ENCODE results near the gene FAM227A. TPM values are rescaled to one million over a fixed set of nuclear protein-coding genes. Genes with fewer than 3 reads are reported as not detected.

FAM227A gene
- total and polyA plus RNA-seq, 4 donors = 5.9 to 9.4 (median 7.6) TPM

- no peaks in the 10 kb centered on the region for H3K9me3 ChIP-seq (ENCODE audit: control insufficient read depth, insufficient read depth, low read length)
- WGBS (ENCODE audit: insufficient coverage) = 60% methylated on average over 1 of the region's 3 CpGs
- H3K36me3 ChIP-seq (ENCODE audit: control insufficient read depth, insufficient read depth, low read length) = no peaks in the 10 kb centered on the region
- H3K4me1 ChIP-seq (ENCODE audit: control insufficient read depth, insufficient read depth, low read length) = peaks cover 15% of the 10 kb centered on the region
- no peaks in the 10 kb centered on the region for H3K27me3 ChIP-seq (ENCODE audit: control insufficient read depth, insufficient read depth, low read length)
- H3K4me3 ChIP-seq (ENCODE audit: low read depth, low read length) = no peak overlapping the region
- no peak overlapping the region for H3K27ac ChIP-seq (ENCODE audit: low read depth, low read length)
- peak in 2 of 6 donors; percentile 15 to 73 for DNase-seq (ENCODE audit: low read depth in 4 of 6, low spot score in 6 of 6)
Observed at GRCh38 chr22:38566726-38567504, 89.3 kb downstream of the FAM227A start.

DNA sequence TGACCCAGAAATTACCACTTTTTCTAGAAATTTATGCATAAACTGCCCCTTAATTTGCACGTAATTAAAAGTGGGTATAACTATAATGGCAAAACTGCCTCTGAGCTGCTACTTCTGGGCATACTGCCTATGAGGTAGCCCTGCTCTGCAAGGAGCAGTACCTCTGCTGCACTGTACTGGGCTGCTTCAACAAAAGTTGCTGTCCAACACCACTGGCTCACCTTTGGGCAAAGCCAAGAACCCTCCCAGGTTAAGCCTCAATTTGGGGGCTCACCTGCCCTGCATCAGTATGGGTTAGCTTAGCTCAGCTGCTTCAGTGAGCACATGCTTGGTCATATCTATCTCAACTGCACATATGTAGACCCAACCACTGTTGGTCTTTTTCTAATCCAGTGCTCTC is 90.8 kb downstream of the FAM227A start:
- WGBS (ENCODE audit: insufficient coverage) = no CpG with 5 or more reads among the region's 1 CpG
- DNase-seq (ENCODE audit: low read depth in 4 of 6, low spot score in 6 of 6) = no peak

DNA sequence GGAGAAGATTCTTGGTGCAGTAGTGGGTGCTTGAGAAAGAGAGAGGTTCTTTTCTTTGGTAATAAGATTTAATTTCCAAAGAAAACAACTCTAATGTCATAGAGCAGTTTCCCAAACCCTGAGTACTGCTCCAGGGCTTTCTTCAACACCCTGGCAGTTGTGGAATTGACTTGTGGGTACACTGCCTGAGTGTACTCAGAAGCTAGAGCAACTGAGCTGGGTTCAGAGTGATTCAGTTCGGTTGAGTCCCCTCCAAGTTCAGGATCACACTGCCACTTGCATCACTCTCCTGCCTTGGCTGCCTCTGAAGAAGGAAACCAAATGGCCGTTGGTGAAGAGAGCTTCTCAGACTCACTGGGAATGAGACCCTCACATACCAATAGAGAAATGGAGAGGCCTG is 91.5 kb downstream of the FAM227A start:
- 86% methylated on average over 1 of the region's 2 CpGs for whole genome bisulfite sequencing (ENCODE audit: insufficient coverage)
- H3K27ac ChIP-seq (ENCODE audit: low read depth, low read length) = no peak overlapping the region

More for the DNA sequence above, 90.8 kb downstream of the FAM227A start:
- no peaks in the 10 kb centered on the region for H3K36me3 ChIP-seq (ENCODE audit: control insufficient read depth, insufficient read depth, low read length)
- H3K4me1 ChIP-seq (ENCODE audit: control insufficient read depth, insufficient read depth, low read length) = peaks cover 10% of the 10 kb centered on the region
- H3K27me3 ChIP-seq (ENCODE audit: control insufficient read depth, insufficient read depth, low read length) = no peaks in the 10 kb centered on the region
- no peak overlapping the region for H3K27ac ChIP-seq (ENCODE audit: low read depth, low read length)
- H3K4me3 ChIP-seq (ENCODE audit: low read depth, low read length) = no peak overlapping the region
- no peaks in the 10 kb centered on the region for H3K9me3 ChIP-seq (ENCODE audit: control insufficient read depth, insufficient read depth, low read length)

GRCh38 chr22:38554281-38554680 is 101.9 kb downstream of the FAM227A start:
- H3K27ac ChIP-seq (ENCODE audit: low read depth, low read length) = no peak overlapping the region
- H3K27me3 ChIP-seq (ENCODE audit: control insufficient read depth, insufficient read depth, low read length) = no peaks in the 10 kb centered on the region
- H3K4me3 ChIP-seq (ENCODE audit: low read depth, low read length) = no peak overlapping the region
- no peaks in the 10 kb centered on the region for H3K36me3 ChIP-seq (ENCODE audit: control insufficient read depth, insufficient read depth, low read length)
- H3K9me3 ChIP-seq (ENCODE audit: control insufficient read depth, insufficient read depth, low read length) = no peaks in the 10 kb centered on the region
- WGBS (ENCODE audit: insufficient coverage) = 50% methylated on average over 1 of the region's 3 CpGs
- no peak for DNase-seq (ENCODE audit: low read depth in 4 of 6, low spot score in 6 of 6)
- H3K4me1 ChIP-seq (ENCODE audit: control insufficient read depth, insufficient read depth, low read length) = no peaks in the 10 kb centered on the region

More for the DNA sequence above, 91.5 kb downstream of the FAM227A start:
- Histone ChIP-seq H3K9me3 (ENCODE audit: control insufficient read depth, insufficient read depth, low read length) (no peaks in the 10 kb centered on the region), H3K36me3 (ENCODE audit: control insufficient read depth, insufficient read depth, low read length) (no peaks in the 10 kb centered on the region), H3K27me3 (ENCODE audit: control insufficient read depth, insufficient read depth, low read length) (no peaks in the 10 kb centered on the region), H3K4me1 (ENCODE audit: control insufficient read depth, insufficient read depth, low read length) (peaks cover 5% of the 10 kb centered on the region), H3K4me3 (ENCODE audit: low read depth, low read length) (no peak overlapping the region)
- no peak for DNase-seq (ENCODE audit: low read depth in 4 of 6, low spot score in 6 of 6)

DNA sequence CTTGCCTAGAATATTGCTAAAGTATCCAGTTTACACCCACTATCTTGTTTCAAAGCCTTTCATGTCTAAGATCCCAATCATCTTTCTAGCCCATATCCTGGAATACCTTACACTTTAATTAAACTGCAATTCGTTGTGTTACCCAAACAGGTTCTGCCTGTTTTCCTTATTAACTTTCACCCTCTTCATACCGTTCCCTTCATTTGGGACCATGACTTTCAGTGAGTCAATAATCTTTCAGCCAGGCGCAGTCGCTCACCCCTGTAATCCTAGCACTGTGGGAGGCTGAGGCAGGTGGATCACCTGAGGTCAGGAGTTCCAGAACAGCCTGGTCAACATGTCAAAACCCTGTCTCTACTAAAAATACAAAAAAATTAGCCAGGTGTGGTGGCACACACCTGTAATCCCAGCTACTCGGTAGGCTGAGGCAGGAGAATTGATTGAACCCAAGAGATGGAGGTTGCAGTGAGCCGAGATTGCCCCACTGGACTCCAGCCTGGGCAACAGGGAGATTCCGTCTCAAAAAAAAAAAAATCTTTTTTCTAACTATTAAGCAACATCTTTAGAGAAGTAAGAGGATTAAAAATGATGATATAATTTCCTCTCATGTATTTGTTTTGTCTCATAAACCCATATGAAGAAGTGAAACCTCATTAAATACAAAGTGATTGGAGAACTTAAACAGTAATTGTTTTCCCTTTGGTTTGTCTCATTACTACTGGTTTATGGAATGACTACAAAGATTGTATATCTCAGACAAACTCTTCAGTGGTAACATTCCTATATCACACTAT is 106.9 kb downstream of the FAM227A start:
- Histone ChIP-seq H3K27me3 (ENCODE audit: control insufficient read depth, insufficient read depth, low read length) (no peaks in the 10 kb centered on the region), H3K27ac (ENCODE audit: low read depth, low read length) (no peak overlapping the region), H3K4me3 (ENCODE audit: low read depth, low read length) (no peak overlapping the region), H3K9me3 (ENCODE audit: control insufficient read depth, insufficient read depth, low read length) (no peaks in the 10 kb centered on the region), H3K4me1 (ENCODE audit: control insufficient read depth, insufficient read depth, low read length) (no peaks in the 10 kb centered on the region), H3K36me3 (ENCODE audit: control insufficient read depth, insufficient read depth, low read length) (no peaks in the 10 kb centered on the region)
- whole genome bisulfite sequencing (ENCODE audit: insufficient coverage) = 100% methylated on average over 1 of the region's 7 CpGs
- DNase-seq (ENCODE audit: low read depth in 4 of 6, low spot score in 6 of 6) = no peak

DNA sequence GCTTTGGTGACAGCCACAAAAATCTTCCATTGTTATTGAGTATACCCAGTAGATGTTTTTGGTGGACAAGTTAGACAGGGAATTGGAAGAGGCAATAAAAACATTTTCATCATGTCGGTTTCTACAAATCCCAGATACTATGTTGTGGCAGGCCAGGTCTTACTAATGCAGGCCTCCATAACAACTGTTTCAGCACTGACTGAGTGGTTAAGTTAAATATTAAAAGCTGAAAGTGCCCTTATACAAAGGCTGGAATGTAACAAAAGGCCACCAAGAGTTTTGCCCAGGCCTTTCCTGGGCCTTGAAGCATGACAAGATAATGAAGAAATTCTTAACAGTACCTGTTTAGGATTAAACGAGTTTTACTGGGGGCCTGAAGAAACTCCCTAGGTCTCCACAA is 115.5 kb downstream of the FAM227A start:
- H3K4me1 ChIP-seq (ENCODE audit: control insufficient read depth, insufficient read depth, low read length) = no peaks in the 10 kb centered on the region
- WGBS (ENCODE audit: insufficient coverage) = no CpG with 5 or more reads among the region's 2 CpGs
- no peak for DNase-seq (ENCODE audit: low read depth in 4 of 6, low spot score in 6 of 6)
- H3K36me3 ChIP-seq (ENCODE audit: control insufficient read depth, insufficient read depth, low read length) = no peaks in the 10 kb centered on the region
- no peak overlapping the region for H3K4me3 ChIP-seq (ENCODE audit: low read depth, low read length)
- H3K9me3 ChIP-seq (ENCODE audit: control insufficient read depth, insufficient read depth, low read length) = no peaks in the 10 kb centered on the region
- H3K27ac ChIP-seq (ENCODE audit: low read depth, low read length) = no peak overlapping the region
- no peaks in the 10 kb centered on the region for H3K27me3 ChIP-seq (ENCODE audit: control insufficient read depth, insufficient read depth, low read length)

DNA sequence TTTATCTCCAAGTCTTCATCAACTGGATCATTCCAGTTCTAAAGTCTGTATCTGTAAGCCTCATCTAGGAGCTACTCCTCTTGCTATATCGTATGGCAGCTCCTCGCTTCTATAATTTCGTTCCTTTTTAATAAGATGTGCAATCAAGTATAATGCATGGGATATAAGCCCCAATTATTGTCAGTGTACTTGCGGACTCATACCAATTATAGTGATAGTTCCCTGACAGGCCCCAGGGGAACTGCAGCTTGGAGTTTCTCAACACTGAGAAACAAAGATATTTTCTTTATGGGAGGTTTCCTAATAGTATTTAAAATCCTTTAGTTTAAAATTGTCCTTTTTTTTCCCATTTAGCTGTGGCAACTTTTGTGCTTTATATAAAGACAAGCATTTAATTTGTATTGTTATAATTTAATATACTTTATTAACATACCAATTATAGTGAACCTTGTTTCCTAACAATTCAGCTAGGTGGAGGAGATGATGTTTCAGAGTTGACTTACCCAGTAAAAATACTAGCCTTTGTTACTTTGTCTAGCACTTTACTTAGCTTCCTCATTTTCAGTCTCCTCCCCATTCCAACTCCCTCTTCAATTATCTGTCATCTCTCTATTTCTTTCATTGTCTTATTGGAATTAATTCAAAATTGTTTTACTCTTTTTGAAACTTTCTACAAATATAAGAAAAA is 124.8 kb downstream of the FAM227A start:
- no peaks in the 10 kb centered on the region for H3K9me3 ChIP-seq (ENCODE audit: control insufficient read depth, insufficient read depth, low read length)
- no peak overlapping the region for H3K27ac ChIP-seq (ENCODE audit: low read depth, low read length)
- no CpG with 5 or more reads among the region's 4 CpGs for WGBS (ENCODE audit: insufficient coverage)
- H3K27me3 ChIP-seq (ENCODE audit: control insufficient read depth, insufficient read depth, low read length) = no peaks in the 10 kb centered on the region
- H3K4me1 ChIP-seq (ENCODE audit: control insufficient read depth, insufficient read depth, low read length) = no peaks in the 10 kb centered on the region
- peak in 1 of 6 donors; percentile 43 for DNase-seq (ENCODE audit: low read depth in 4 of 6, low spot score in 6 of 6)
- H3K4me3 ChIP-seq (ENCODE audit: low read depth, low read length) = no peak overlapping the region
- no peaks in the 10 kb centered on the region for H3K36me3 ChIP-seq (ENCODE audit: control insufficient read depth, insufficient read depth, low read length)

Other genes with a start within 250 kb of the FAM227A start
- gene KCNJ4, start 201.2 kb downstream of the FAM227A start, total RNA-seq = 1 to 10 TPM in 1 of 2 donors, under 1 TPM in 1; 0.79 to 1.2 TPM
- gene KCNJ4, start 201.2 kb downstream of the FAM227A start, polyA plus RNA-seq (ENCODE audit: insufficient read length in 2 of 2) = 1 to 10 TPM; 1.1 to 1.2 TPM
- 10 to 100 TPM; 24.6 to 28.5 TPM for gene KDELR3, start 188.3 kb downstream of the FAM227A start, total RNA-seq
- 10 to 100 TPM in 1 of 2 donors, 1 to 10 TPM in 1; 3.8 to 11.4 TPM for gene KDELR3, start 188.3 kb downstream of the FAM227A start, polyA plus RNA-seq (ENCODE audit: insufficient read length in 2 of 2)
- 100 to 1,000 TPM; 564 to 606 TPM for gene DDX17, start 150.1 kb downstream of the FAM227A start, total RNA-seq
- gene DDX17, start 150.1 kb downstream of the FAM227A start, polyA plus RNA-seq (ENCODE audit: insufficient read length in 2 of 2) = 100 to 1,000 TPM; 546 to 591 TPM
- gene DMC1, start 86.2 kb downstream of the FAM227A start, total RNA-seq = 1 to 10 TPM; 3.8 to 3.9 TPM
- gene DMC1, start 86.2 kb downstream of the FAM227A start, polyA plus RNA-seq (ENCODE audit: insufficient read length in 2 of 2) = 1 to 10 TPM; 1.9 to 2.9 TPM
- gene CBY1, start 246 bp upstream of the FAM227A start, total RNA-seq = 10 to 100 TPM; 16.1 to 37.5 TPM
- 10 to 100 TPM; 38.1 to 53.0 TPM for gene CBY1, start 246 bp upstream of the FAM227A start, polyA plus RNA-seq (ENCODE audit: insufficient read length in 2 of 2)
- gene TOMM22, start 25.6 kb upstream of the FAM227A start, total RNA-seq = 10 to 100 TPM; 38.4 to 52.3 TPM
- 10 to 100 TPM; 78.7 to 86.1 TPM for gene TOMM22, start 25.6 kb upstream of the FAM227A start, polyA plus RNA-seq (ENCODE audit: insufficient read length in 2 of 2)
- 10 to 100 TPM; 36.4 to 51.0 TPM for gene JOSD1, start 44.6 kb upstream of the FAM227A start, total RNA-seq
- gene JOSD1, start 44.6 kb upstream of the FAM227A start, polyA plus RNA-seq (ENCODE audit: insufficient read length in 2 of 2) = 10 to 100 TPM; 35.4 to 43.1 TPM
- gene GTPBP1, start 49.6 kb upstream of the FAM227A start, total RNA-seq = 10 to 100 TPM; 25.0 to 31.8 TPM
- gene GTPBP1, start 49.6 kb upstream of the FAM227A start, polyA plus RNA-seq (ENCODE audit: insufficient read length in 2 of 2) = 10 to 100 TPM; 57.0 to 79.6 TPM
- 10 to 100 TPM; 33.2 to 43.6 TPM for gene SUN2, start 99.6 kb upstream of the FAM227A start, total RNA-seq
- 10 to 100 TPM; 48.4 to 66.9 TPM for gene SUN2, start 99.6 kb upstream of the FAM227A start, polyA plus RNA-seq (ENCODE audit: insufficient read length in 2 of 2)
- 10 to 100 TPM in 1 of 2 donors, 1 to 10 TPM in 1; 9.0 to 31.0 TPM for gene DNAL4, start 137.8 kb upstream of the FAM227A start, total RNA-seq
- 10 to 100 TPM; 20.6 to 22.7 TPM for gene DNAL4, start 137.8 kb upstream of the FAM227A start, polyA plus RNA-seq (ENCODE audit: insufficient read length in 2 of 2)
- 10 to 100 TPM; 12.0 to 28.4 TPM for gene NPTXR, start 187.6 kb upstream of the FAM227A start, total RNA-seq
- gene NPTXR, start 187.6 kb upstream of the FAM227A start, polyA plus RNA-seq (ENCODE audit: insufficient read length in 2 of 2) = 10 to 100 TPM; 91.2 to 94.0 TPM
- 10 to 100 TPM; 38.3 to 50.0 TPM for gene CBX6, start 215.8 kb upstream of the FAM227A start, total RNA-seq
- 10 to 100 TPM; 68.9 to 70.0 TPM for gene CBX6, start 215.8 kb upstream of the FAM227A start, polyA plus RNA-seq (ENCODE audit: insufficient read length in 2 of 2)